Measurements from ENCODE around the gene WASHC2A.
"Not testable (repeated sequence)": the region's sequence is repeated elsewhere in the genome, so short reads cannot be mapped to it uniquely, and the experiment has no call there.

Gene WASHC2A

DNA sequence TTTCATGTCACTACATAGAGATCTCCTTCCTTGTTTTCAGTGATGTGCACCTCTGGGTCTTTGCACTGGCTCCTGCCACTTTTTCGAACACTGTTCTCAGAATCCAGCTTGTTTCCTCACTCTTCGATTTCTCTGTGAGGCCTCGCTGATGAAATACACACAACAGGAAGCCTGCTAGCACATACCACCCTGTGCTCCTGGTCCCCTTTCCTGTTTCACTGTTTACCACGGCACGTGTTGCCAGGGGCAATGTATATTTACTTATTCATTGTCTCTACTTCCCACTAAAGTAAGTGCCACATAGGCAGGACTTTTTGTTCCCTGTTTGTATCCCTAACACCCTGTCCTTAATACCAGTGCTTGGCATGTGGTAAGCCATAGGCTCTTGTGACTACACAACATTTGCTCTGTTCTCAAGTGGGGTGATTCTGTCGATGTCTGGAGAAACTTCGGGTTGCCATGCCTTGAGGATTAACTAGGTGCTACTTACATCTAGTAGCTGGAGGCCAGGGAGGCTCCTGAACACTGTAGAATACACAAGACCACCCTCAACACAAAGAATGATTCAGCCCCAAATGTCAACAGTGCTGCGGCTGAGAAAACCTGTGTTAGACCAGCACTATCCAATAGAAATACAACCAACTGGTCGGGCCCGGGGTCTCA lies 75.9 kb downstream of the WASHC2A start:
- not testable (repeated sequence) for H3K27ac ChIP-seq (ENCODE audit: low read depth, low read length); H3K36me3 ChIP-seq (ENCODE audit: control insufficient read depth in 5 of 5, insufficient read depth in 5 of 5, low read length in 5 of 5); H3K4me3 ChIP-seq (ENCODE audit: low read depth in 1 of 5, low read length in 5 of 5); H3K27me3 ChIP-seq (ENCODE audit: control insufficient read depth in 5 of 5, insufficient read depth in 4 of 5, low read length in 5 of 5); H3K9ac ChIP-seq (ENCODE audit: low read length in 5 of 5); H3K9me3 ChIP-seq (ENCODE audit: control insufficient read depth in 5 of 5, low read length in 5 of 5); H3K4me1 ChIP-seq (ENCODE audit: control insufficient read depth in 5 of 5, insufficient read depth in 5 of 5, low read length in 5 of 5)

DNA sequence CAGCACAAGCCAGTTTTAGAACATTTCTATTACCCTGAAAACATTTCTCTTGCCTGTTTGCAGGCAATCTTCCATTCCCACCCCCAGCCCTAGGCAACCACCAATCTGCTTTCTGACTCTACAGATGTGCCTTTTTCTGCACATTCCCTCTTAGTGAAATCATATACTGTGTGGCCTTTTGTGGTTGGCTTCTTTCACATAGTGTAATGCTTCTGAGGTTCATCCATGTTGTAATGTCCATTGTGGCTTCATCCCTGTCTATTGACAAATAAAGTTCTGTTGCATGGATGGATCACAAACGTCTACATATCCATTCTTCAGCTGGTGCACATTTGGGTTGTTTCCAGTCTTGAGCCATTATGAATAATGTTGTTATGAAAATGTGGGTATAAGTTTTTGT lies 77.8 kb downstream of the WASHC2A start:
- H3K9me3 ChIP-seq (ENCODE audit: control insufficient read depth in 5 of 5, low read length in 5 of 5); H3K4me1 ChIP-seq (ENCODE audit: control insufficient read depth in 5 of 5, insufficient read depth in 5 of 5, low read length in 5 of 5); H3K27ac ChIP-seq (ENCODE audit: low read depth, low read length); H3K36me3 ChIP-seq (ENCODE audit: control insufficient read depth in 5 of 5, insufficient read depth in 5 of 5, low read length in 5 of 5); H3K9ac ChIP-seq (ENCODE audit: low read length in 5 of 5); H3K4me3 ChIP-seq (ENCODE audit: low read depth in 1 of 5, low read length in 5 of 5); H3K27me3 ChIP-seq (ENCODE audit: control insufficient read depth in 5 of 5, insufficient read depth in 4 of 5, low read length in 5 of 5): not testable (repeated sequence)

DNA sequence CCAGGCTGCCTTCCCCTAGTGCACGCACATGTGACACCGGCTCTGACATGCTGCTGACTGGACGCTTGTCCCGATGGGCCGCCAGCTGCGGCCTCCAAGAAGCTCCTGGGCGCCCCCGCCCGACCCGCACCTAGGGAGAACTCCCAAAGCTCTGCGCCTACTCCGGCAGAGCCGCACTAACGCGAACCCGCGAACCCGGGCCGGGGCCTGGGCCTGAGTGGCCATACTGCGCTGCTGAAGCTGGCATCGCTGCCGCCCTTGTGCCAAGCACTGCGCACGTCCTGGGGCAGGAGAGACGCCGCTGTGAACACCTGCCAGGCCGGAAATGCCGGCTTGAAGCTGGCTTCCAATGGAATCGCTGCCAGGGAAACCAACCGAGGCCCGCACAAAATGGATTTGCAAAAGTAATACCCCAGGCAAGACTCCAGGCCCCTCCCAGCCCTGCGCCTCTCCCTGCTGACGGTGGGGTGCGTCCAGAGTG lies 85.1 kb downstream of the WASHC2A start:
- peaks cover 0 to 5% (median 4%) of the 10 kb centered on the region in 5 donors for H3K4me1 ChIP-seq (ENCODE audit: control insufficient read depth in 5 of 5, insufficient read depth in 5 of 5, low read length in 5 of 5)
- no peak overlapping the region for H3K27ac ChIP-seq (ENCODE audit: low read depth, low read length)
- H3K9ac ChIP-seq (ENCODE audit: low read length in 5 of 5) = no peak overlapping the region
- H3K36me3 ChIP-seq (ENCODE audit: control insufficient read depth in 5 of 5, insufficient read depth in 5 of 5, low read length in 5 of 5) = no peaks in the 10 kb centered on the region
- peak overlapping the region in 4 of 5 donors; percentile 26 to 56 (median 40) for H3K4me3 ChIP-seq (ENCODE audit: low read depth in 1 of 5, low read length in 5 of 5)
- H3K9me3 ChIP-seq (ENCODE audit: control insufficient read depth in 5 of 5, low read length in 5 of 5) = no peaks in the 10 kb centered on the region
- peaks cover 0 to 4% (median 2%) of the 10 kb centered on the region in 5 donors for H3K27me3 ChIP-seq (ENCODE audit: control insufficient read depth in 5 of 5, insufficient read depth in 4 of 5, low read length in 5 of 5)

- H3K36me3 ChIP-seq (ENCODE audit: control insufficient read depth in 5 of 5, insufficient read depth in 5 of 5, low read length in 5 of 5); H3K4me1 ChIP-seq (ENCODE audit: control insufficient read depth in 5 of 5, insufficient read depth in 5 of 5, low read length in 5 of 5); H3K27me3 ChIP-seq (ENCODE audit: control insufficient read depth in 5 of 5, insufficient read depth in 4 of 5, low read length in 5 of 5); H3K27ac ChIP-seq (ENCODE audit: low read depth, low read length); H3K4me3 ChIP-seq (ENCODE audit: low read depth in 1 of 5, low read length in 5 of 5); H3K9ac ChIP-seq (ENCODE audit: low read length in 5 of 5); H3K9me3 ChIP-seq (ENCODE audit: control insufficient read depth in 5 of 5, low read length in 5 of 5): not testable (repeated sequence)
Observed at GRCh38 chr10:50157868-50158267, 90.1 kb downstream of the WASHC2A start.

- not testable (repeated sequence) for H3K27ac ChIP-seq (ENCODE audit: low read depth, low read length); H3K4me3 ChIP-seq (ENCODE audit: low read depth in 1 of 5, low read length in 5 of 5); H3K9me3 ChIP-seq (ENCODE audit: control insufficient read depth in 5 of 5, low read length in 5 of 5); H3K27me3 ChIP-seq (ENCODE audit: control insufficient read depth in 5 of 5, insufficient read depth in 4 of 5, low read length in 5 of 5); H3K4me1 ChIP-seq (ENCODE audit: control insufficient read depth in 5 of 5, insufficient read depth in 5 of 5, low read length in 5 of 5); H3K9ac ChIP-seq (ENCODE audit: low read length in 5 of 5); H3K36me3 ChIP-seq (ENCODE audit: control insufficient read depth in 5 of 5, insufficient read depth in 5 of 5, low read length in 5 of 5)
Observed at GRCh38 chr10:50159856-50160255, 92.1 kb downstream of the WASHC2A start.

DNA sequence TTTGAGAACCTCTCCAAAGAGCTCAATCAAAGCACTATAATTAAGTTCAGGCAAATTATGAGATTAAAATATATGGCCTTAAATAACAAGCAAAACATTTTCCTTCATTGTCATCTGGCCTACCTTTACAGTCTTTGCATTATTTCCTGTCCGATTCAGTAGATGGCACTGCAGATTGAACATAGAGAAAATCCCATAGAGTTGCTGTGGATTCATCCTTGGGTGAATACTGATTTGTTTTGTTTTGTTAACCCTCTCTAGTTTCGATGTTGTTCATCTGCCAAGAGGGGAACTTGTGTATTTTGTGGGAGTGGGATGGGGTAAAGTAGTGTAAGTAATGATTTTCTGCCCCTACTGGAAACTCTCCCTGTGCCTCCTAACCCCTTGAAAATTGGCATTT lies 97.3 kb downstream of the WASHC2A start:
- not testable (repeated sequence) for H3K27ac ChIP-seq (ENCODE audit: low read depth, low read length); H3K27me3 ChIP-seq (ENCODE audit: control insufficient read depth in 5 of 5, insufficient read depth in 4 of 5, low read length in 5 of 5); H3K4me1 ChIP-seq (ENCODE audit: control insufficient read depth in 5 of 5, insufficient read depth in 5 of 5, low read length in 5 of 5); H3K4me3 ChIP-seq (ENCODE audit: low read depth in 1 of 5, low read length in 5 of 5); H3K9ac ChIP-seq (ENCODE audit: low read length in 5 of 5); H3K9me3 ChIP-seq (ENCODE audit: control insufficient read depth in 5 of 5, low read length in 5 of 5); H3K36me3 ChIP-seq (ENCODE audit: control insufficient read depth in 5 of 5, insufficient read depth in 5 of 5, low read length in 5 of 5)

DNA sequence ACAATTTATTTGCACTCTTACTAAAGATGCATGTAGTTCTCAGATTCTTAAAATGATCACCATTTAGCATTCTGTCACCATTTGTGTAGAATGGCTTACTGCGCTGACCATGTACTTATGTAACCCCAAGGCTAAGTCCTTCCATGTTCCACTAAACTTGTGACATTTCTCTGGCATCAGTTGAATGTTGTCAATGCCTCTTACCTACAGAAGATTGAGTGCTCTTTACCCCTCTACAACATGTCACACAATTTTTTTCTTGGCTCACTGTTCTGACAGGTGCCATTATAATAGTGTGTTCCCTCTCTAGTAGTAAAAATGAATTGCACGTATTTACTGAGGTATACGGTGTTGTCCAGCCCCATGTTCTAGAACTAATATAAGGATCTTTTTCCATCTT lies 100.1 kb downstream of the WASHC2A start:
- not testable (repeated sequence) for H3K36me3 ChIP-seq (ENCODE audit: control insufficient read depth in 5 of 5, insufficient read depth in 5 of 5, low read length in 5 of 5); H3K27me3 ChIP-seq (ENCODE audit: control insufficient read depth in 5 of 5, insufficient read depth in 4 of 5, low read length in 5 of 5); H3K4me1 ChIP-seq (ENCODE audit: control insufficient read depth in 5 of 5, insufficient read depth in 5 of 5, low read length in 5 of 5); H3K9ac ChIP-seq (ENCODE audit: low read length in 5 of 5); H3K4me3 ChIP-seq (ENCODE audit: low read depth in 1 of 5, low read length in 5 of 5); H3K9me3 ChIP-seq (ENCODE audit: control insufficient read depth in 5 of 5, low read length in 5 of 5); H3K27ac ChIP-seq (ENCODE audit: low read depth, low read length)

DNA sequence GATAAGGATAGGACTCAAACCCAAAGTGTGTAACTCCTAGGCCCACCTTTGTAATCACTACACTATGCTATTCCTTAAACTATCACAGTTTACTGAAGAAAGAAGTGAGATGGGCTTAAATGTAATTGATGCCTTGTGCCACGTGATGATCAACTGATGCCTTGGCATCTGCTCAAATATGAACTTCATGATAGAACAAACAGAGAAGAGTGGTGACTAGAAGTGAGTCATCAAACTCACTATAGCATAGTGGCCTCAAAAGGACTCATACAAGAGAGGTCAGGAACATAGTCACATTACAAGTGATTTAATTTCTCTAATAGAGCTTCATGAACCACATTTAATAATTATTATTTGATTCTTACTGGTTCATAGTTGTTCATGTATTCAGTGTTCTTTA lies 101.8 kb downstream of the WASHC2A start:
- H3K27ac ChIP-seq (ENCODE audit: low read depth, low read length); H3K4me1 ChIP-seq (ENCODE audit: control insufficient read depth in 5 of 5, insufficient read depth in 5 of 5, low read length in 5 of 5); H3K9ac ChIP-seq (ENCODE audit: low read length in 5 of 5); H3K4me3 ChIP-seq (ENCODE audit: low read depth in 1 of 5, low read length in 5 of 5); H3K27me3 ChIP-seq (ENCODE audit: control insufficient read depth in 5 of 5, insufficient read depth in 4 of 5, low read length in 5 of 5); H3K9me3 ChIP-seq (ENCODE audit: control insufficient read depth in 5 of 5, low read length in 5 of 5); H3K36me3 ChIP-seq (ENCODE audit: control insufficient read depth in 5 of 5, insufficient read depth in 5 of 5, low read length in 5 of 5): not testable (repeated sequence)

DNA sequence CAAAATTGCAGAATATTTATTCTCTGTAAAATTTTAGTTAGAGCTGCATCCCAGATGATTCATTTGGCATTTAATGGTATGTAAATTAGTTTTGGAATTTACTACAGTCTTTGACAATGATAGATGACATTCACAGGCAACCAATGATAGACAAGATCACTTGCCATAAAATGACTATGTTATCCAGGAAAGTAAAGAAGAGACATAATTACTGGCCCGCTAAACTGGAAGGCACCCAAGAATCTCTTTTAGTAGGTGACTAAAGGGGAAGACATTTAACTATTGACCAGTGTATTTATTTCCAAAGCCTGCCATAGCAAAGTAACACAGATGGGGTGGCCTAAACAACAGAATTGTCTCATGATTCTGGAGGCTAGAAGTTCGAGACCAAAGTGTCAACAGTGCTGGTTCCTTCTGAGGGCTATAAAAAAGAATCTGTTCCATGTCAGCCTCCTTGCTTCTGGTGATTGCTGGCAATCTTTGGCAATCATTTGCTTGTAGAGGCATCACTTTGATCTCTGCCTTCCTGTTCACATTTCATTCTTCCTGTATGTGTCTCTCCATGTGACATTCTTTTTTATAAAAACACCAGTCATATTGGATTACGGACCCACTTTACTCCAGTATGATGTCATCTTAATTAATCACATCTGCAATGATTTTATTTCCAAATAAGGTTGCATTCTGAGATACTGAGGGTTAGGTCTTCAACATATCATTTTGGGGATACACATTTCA lies 107.2 kb downstream of the WASHC2A start:
- H3K9me3 ChIP-seq (ENCODE audit: control insufficient read depth in 5 of 5, low read length in 5 of 5); H3K4me3 ChIP-seq (ENCODE audit: low read depth in 1 of 5, low read length in 5 of 5); H3K27ac ChIP-seq (ENCODE audit: low read depth, low read length); H3K9ac ChIP-seq (ENCODE audit: low read length in 5 of 5); H3K4me1 ChIP-seq (ENCODE audit: control insufficient read depth in 5 of 5, insufficient read depth in 5 of 5, low read length in 5 of 5); H3K27me3 ChIP-seq (ENCODE audit: control insufficient read depth in 5 of 5, insufficient read depth in 4 of 5, low read length in 5 of 5); H3K36me3 ChIP-seq (ENCODE audit: control insufficient read depth in 5 of 5, insufficient read depth in 5 of 5, low read length in 5 of 5): not testable (repeated sequence)

Measured in subcutaneous abdominal adipose tissue (tissue), 5 donors.